Testis (tissue), 2 donors: ENCODE measurements around the gene GLRX5.

Experiments used
- CTCF ChIP-seq, 3 experiments: fragments of 450-650 bp in 2 of 3; fragments of 200-600 bp in 1 of 3; sonication (generic) in 1 of 3; IDR thresholded peaks; one replicate each; pipeline ENCODE4 v1.5.1; 2016 to 2019; ENCODE audit warnings: antibody characterized with exemption in 3 of 3, mild to moderate bottlenecking in 2 of 3, moderate library complexity in 1 of 3
- POLR2A ChIP-seq: fragments of 450-650 bp; IDR thresholded peaks from one replicate; pipeline ENCODE4 v1.6.1; 2017; ENCODE audit warnings: antibody characterized with exemption, mild to moderate bottlenecking, moderate library complexity

DNA sequence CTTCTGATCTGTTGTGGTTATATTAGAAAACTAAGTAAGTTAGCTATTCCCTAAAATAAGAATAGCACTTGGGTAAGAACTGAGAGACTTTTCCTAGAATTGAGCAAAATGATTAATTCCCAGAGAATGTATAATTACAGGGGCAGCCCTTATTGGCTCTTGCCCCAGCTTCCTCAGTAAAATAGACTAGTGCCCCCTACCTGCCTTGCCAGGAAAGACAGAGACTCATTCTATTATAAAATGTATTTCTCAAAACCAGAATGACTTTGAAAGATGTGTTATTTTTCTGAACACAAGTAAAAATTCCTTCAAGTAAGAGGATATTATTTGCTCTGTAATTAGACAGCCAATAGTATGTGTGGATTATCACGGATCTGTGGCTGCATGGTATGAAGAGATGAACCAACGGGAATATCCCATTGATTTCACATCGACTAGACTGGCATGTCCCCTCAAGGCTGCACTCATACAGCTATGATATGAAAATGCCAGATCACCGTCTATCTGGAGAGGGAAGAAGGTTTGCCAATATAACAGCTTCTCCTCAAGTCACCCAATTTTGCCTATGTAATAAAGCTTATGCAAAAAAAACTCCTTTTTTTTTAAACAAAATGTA lies 7.4 kb upstream of the GLRX5 start:
- peak; percentile 80 to 89 (median 81) for TF ChIP-seq CTCF (IDR thresholded peaks at IDR 0.05)
- TF ChIP-seq POLR2A = no peak
